WI38 (cell line): ENCODE measurements around the gene GRIA1.

Experiments used
- H3K4me3 ChIP-seq: 2 replicates; pipeline ENCODE4 v1.5.1; 2011; ENCODE audit warnings: low read depth, mild to moderate bottlenecking, control low read depth, low read length
- CTCF ChIP-seq: IDR thresholded peaks from 2 replicates; pipeline ENCODE4 v1.5.1; 2012; ENCODE audit warnings: low read depth, mild to moderate bottlenecking, control low read depth, low read length

GRIA1 gene

GRCh38 chr5:153704110-153704509 is 213.6 kb downstream of the GRIA1 start:
- no peak overlapping the region for H3K4me3 ChIP-seq
- TF ChIP-seq CTCF = no peak

DNA sequence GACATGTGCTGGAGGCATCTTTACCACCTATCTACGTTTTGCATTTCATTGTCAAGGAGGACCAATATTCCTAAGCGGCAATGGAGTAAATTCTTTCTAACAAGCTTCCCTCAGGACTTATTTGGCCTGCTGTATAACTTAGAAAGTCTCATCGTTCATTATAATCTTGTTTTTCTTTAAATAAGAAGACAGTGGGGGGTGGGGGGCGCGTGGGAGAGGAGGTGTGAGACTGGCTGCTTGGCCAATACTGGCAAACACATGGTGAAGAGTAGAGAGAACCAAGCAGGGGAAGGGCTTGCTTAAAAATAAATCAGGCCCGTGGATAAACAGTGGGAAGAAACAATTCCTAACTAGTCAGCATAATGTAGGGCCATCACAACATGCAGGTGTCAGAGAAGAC is 217.2 kb downstream of the GRIA1 start:
- no peak for TF ChIP-seq CTCF
- no peak overlapping the region for H3K4me3 ChIP-seq

DNA sequence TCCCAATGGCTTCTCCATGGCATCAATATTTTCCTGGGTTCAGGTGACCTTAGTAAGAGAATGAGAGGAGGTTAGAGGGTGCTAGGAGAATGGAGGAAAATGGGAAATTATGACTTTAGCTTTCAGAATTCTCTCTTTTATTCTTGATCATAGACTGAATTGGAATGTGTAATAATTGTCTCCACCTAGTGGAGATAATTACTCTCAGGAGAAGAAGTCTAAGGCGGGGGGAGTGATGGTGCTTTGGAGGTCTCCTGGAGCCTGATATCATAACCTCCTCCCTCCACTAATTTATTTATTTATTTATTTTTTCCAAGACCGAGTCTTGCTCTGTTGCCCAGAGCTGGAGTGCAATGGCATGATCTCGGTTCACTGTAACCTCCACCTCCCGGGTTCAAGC is 221.3 kb downstream of the GRIA1 start:
- no peak overlapping the region for H3K4me3 ChIP-seq
- TF ChIP-seq CTCF = no peak; the same call in 1 of the 2 replicates

GRCh38 chr5:153712946-153713345 is 222.5 kb downstream of the GRIA1 start:
- H3K4me3 ChIP-seq = no peak overlapping the region
- no peak for TF ChIP-seq CTCF

DNA sequence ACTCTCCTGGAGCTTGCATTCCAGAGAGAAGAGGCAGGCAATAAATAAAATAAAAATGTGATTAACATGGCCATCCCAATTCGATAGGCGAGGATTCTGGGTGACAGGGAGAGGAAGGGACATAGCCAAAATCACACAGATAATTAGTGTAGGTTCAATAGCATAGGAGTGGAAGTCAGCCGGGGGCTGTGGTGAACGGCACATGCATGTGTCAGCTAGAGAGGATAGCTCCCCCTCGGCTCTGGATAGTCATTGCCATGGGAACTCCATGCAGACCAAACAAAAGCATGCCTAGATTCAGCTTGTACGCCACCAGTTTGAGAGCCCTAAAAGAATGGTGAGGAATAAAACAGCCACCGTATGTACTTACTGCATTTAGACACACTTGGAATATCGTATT is 223.5 kb downstream of the GRIA1 start:
- H3K4me3 ChIP-seq = no peak overlapping the region
- TF ChIP-seq CTCF = no peak

GRCh38 chr5:153714798-153715197 is 224.3 kb downstream of the GRIA1 start:
- no peak for TF ChIP-seq CTCF

DNA sequence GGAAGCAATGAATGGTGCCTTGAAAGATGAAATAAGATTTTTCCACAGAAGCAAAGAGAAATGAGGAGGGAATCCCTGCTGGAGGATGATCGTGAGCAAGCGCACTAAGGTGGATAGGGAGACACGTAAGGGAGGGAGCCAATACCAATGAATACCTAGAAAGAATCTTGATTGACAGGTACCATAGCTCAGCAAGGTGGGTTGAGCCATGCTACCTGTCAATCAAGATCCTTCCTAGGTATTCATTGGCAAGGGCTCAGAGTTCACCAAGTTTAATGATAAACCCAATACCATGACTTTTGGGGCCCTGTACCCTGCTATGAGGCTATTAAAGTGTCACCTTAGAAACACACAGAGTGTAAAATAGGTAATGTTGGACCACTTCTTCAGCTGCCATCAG is 226.8 kb downstream of the GRIA1 start:
- no peak for TF ChIP-seq CTCF

More at GRCh38 chr5:153714798-153715197, 224.3 kb downstream of the GRIA1 start:
- H3K4me3 ChIP-seq = no peak overlapping the region

More for the DNA sequence above, 226.8 kb downstream of the GRIA1 start:
- H3K4me3 ChIP-seq = no peak overlapping the region
